DND-41 (cell line): Measurements from ENCODE around the gene ATP1A3.

ENCODE experiments used
- ATAC-seq: fragments of 200-7000 bp; cut with Tn5 transposase; 3 replicates; pipeline ENCODE4 v1.9.1; 2021; ENCODE audit warnings: low read depth; ENCODE audit not compliant: insufficient read depth
- DNase-seq: peaks from one replicate; pipeline ENCODE4 v3.0.0-alpha.2; 2020
- H2AFZ ChIP-seq: 2 replicates; pipeline ENCODE4 v1.6.0; 2012; ENCODE audit warnings: low read depth, low read length
- H3K27ac ChIP-seq: 2 replicates; pipeline ENCODE4 v1.5.1; 2012; ENCODE audit warnings: low read length, inconsistent platforms
- H3K27me3 ChIP-seq: fragments of 200-600 bp; sonication (generic); 2 replicates; pipeline ENCODE4 v1.6.0; 2012; ENCODE audit warnings: low read length, mild to moderate bottlenecking, inconsistent platforms; ENCODE audit not compliant: insufficient read depth, poor library complexity
- H3K36me3 ChIP-seq: 2 replicates; pipeline ENCODE4 v1.5.1; 2012; ENCODE audit warnings: low read length, inconsistent platforms; ENCODE audit not compliant: insufficient read depth
- H3K4me1 ChIP-seq: 2 replicates; pipeline ENCODE4 v1.5.1; 2012; ENCODE audit warnings: mild to moderate bottlenecking, low read length; ENCODE audit not compliant: insufficient read depth
- H3K4me2 ChIP-seq: 2 replicates; pipeline ENCODE4 v1.6.0; 2012; ENCODE audit warnings: mild to moderate bottlenecking, moderate library complexity, low read length, inconsistent platforms; ENCODE audit not compliant: insufficient read depth
- H3K4me3 ChIP-seq, 2 experiments: fragments of 200-600 bp in 1 of 2; shearing (Covaris generic) in 1 of 2; 2 replicates each; pipeline ENCODE4 v1.5.1; 2012 to 2016; ENCODE audit warnings: inconsistent platforms in 2 of 2, low read length in 2 of 2, mild to moderate bottlenecking in 2 of 2, low read depth in 1 of 2, moderate library complexity in 1 of 2
- H3K79me2 ChIP-seq: 2 replicates; pipeline ENCODE4 v1.6.0; 2012; ENCODE audit warnings: low read length, inconsistent platforms; ENCODE audit not compliant: insufficient read depth
- H3K9ac ChIP-seq: 2 replicates; pipeline ENCODE4 v1.6.0; 2012; ENCODE audit warnings: low read depth, mild to moderate bottlenecking, inconsistent platforms, low read length, moderate library complexity
- H3K9me3 ChIP-seq: 2 replicates; pipeline ENCODE4 v1.5.1; 2012; ENCODE audit warnings: low read length, moderate library complexity, mild to moderate bottlenecking, inconsistent platforms; ENCODE audit not compliant: insufficient read depth, severe bottlenecking
- H4K20me1 ChIP-seq: 2 replicates; pipeline ENCODE4 v1.6.0; 2012; ENCODE audit warnings: low read length; ENCODE audit not compliant: insufficient read depth
- EZH2 ChIP-seq: IDR thresholded peaks from 3 replicates; pipeline ENCODE4 v1.6.1; 2012; ENCODE audit warnings: borderline replicate concordance, low read depth, mild to moderate bottlenecking, moderate library complexity, low read length, inconsistent platforms; ENCODE audit not compliant: severe bottlenecking
- TF ChIP-seq, protein P1 (sequence below): IDR thresholded peaks from 2 replicates; pipeline ENCODE4 v1.5.1; 2012; ENCODE audit warnings: borderline replicate concordance, low read length, moderate library complexity, mild to moderate bottlenecking; ENCODE audit not compliant: poor library complexity, severe bottlenecking; ENCODE audit errors: extremely low read depth

ATP1A3 gene

DNA sequence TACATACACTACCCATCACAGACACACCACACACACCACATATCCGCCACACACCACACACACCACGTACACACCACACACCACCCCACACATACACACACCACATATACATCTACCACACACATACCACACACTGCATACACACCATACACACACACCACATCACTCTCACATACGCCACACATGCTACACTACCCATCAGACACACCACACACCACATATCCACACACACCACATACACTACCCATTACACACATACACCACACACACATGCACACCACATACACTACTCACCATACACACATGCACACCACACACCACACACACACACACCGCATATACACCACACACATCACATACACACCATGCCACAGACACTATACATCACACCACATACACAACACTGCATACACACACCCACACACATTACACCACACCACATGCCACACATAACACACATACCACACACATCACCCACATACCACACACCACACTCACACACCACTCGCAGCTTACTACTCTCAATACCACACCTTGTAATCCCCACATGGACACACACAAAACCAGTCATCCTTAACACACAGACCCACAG, 75.3 kb downstream of the ATP1A3 start:
- ATAC-seq = no peak
- peaks cover 10% of the 10 kb centered on the region for H3K36me3 ChIP-seq

DNA sequence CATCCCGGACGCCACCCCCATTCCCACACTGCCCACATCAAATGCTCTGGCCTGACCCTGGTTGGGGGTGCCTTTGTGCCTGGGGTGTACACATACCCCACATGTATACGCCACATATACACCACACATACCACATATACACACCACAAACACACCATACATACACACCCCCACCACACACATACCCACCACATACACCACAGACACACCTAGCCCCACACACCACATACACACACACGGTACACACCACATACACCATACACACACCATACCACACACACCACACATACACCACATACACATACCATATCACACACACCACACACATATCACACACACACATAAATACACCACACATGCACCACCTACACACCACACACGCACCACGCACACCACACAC, 75.9 kb downstream of the ATP1A3 start:
- Histone ChIP-seq H3K4me1 (peaks cover 7% of the 10 kb centered on the region), H3K27ac (no peak overlapping the region), H3K36me3 (peaks cover 10% of the 10 kb centered on the region), H3K27me3 (no peaks in the 10 kb centered on the region), H3K4me2 (no peak overlapping the region), H3K9ac (no peak overlapping the region), H2AFZ (no peak overlapping the region), H3K79me2 (no peaks in the 10 kb centered on the region), H3K4me3 (no peak overlapping the region), H3K9me3 (no peaks in the 10 kb centered on the region), H4K20me1 (peaks cover 13% of the 10 kb centered on the region; the same call in 1 of the 2 replicates)
- DNase-seq (no peak), ATAC-seq (no peak)
- TF ChIP-seq, protein P1, sequence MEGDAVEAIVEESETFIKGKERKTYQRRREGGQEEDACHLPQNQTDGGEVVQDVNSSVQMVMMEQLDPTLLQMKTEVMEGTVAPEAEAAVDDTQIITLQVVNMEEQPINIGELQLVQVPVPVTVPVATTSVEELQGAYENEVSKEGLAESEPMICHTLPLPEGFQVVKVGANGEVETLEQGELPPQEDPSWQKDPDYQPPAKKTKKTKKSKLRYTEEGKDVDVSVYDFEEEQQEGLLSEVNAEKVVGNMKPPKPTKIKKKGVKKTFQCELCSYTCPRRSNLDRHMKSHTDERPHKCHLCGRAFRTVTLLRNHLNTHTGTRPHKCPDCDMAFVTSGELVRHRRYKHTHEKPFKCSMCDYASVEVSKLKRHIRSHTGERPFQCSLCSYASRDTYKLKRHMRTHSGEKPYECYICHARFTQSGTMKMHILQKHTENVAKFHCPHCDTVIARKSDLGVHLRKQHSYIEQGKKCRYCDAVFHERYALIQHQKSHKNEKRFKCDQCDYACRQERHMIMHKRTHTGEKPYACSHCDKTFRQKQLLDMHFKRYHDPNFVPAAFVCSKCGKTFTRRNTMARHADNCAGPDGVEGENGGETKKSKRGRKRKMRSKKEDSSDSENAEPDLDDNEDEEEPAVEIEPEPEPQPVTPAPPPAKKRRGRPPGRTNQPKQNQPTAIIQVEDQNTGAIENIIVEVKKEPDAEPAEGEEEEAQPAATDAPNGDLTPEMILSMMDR = no peak
- no peak for TF ChIP-seq EZH2

More for the DNA sequence above, 75.3 kb downstream of the ATP1A3 start:
- no peak overlapping the region for H3K27ac ChIP-seq
- H3K4me3 ChIP-seq = no peak overlapping the region
- H3K27me3 ChIP-seq = no peaks in the 10 kb centered on the region
- TF ChIP-seq, protein P1 = no peak
- no peak for TF ChIP-seq EZH2
- no peak overlapping the region for H3K4me2 ChIP-seq
- H3K79me2 ChIP-seq = no peaks in the 10 kb centered on the region
- no peak overlapping the region for H2AFZ ChIP-seq
- no peak overlapping the region for H3K9ac ChIP-seq
- DNase-seq = no peak
- H4K20me1 ChIP-seq = peaks cover 13% of the 10 kb centered on the region; the same call in 1 of the 2 replicates
- no peaks in the 10 kb centered on the region for H3K9me3 ChIP-seq
- peaks cover 7% of the 10 kb centered on the region for H3K4me1 ChIP-seq

DNA sequence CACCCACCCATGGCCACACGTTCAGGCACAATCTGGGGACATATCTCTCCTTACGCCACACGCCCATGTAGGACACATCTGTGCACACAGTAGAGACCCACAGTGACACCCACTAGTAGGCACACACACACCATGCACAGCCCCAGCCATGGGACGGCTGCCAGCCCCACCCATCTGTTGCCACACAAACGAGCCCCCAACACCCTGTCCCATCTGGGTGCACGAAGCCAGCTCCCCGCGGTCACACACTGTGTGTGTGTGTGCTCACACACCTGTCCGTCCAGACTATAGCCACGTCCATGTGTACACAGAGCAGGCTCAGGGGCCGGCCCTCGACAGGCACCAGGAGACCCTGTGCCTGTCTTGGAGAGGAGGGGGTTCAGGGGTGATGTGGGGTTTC, 76.4 kb downstream of the ATP1A3 start:
- ATAC-seq = no peak
- no peak overlapping the region for H2AFZ ChIP-seq
- peaks cover 10% of the 10 kb centered on the region for H3K36me3 ChIP-seq
- no peak overlapping the region for H3K4me3 ChIP-seq
- H3K9ac ChIP-seq = no peak overlapping the region
- H3K27me3 ChIP-seq = no peaks in the 10 kb centered on the region
- H3K79me2 ChIP-seq = no peaks in the 10 kb centered on the region
- H3K4me1 ChIP-seq = peaks cover 7% of the 10 kb centered on the region
- TF ChIP-seq, protein P1 = no peak
- no peak for TF ChIP-seq EZH2
- no peak overlapping the region for H3K4me2 ChIP-seq
- H3K27ac ChIP-seq = no peak overlapping the region
- peaks cover 13% of the 10 kb centered on the region; the same call in 1 of the 2 replicates for H4K20me1 ChIP-seq
- DNase-seq = no peak
- H3K9me3 ChIP-seq = no peaks in the 10 kb centered on the region
